ENCODE data around the gene HILPDA.
A peak's percentile ranks its signal among the peaks of the same experiment; 100 is the strongest.
"Not testable (repeated sequence)": the region's sequence is repeated elsewhere in the genome, so short reads cannot be mapped to it uniquely, and the experiment has no call there.

HILPDA gene

GRCh38 chr7:128476402-128477335, 21.0 kb downstream of the HILPDA start, which contains the start of gene METTL2B:
TSS of gene METTL2B (plus strand) at chr7:128476748. CDS start at chr7:128476766, 18 bp downstream.
- peak within 1 kb of the TSS; percentile 98 for H3K27ac Mint-ChIP-seq
- ATAC-seq (peak; percentile 95), DNase-seq (ENCODE audit: low spot score in 2 of 2) (peak; percentile 75 to 95)
- peaks cover 51% of the 10 kb centered on the region for H3K36me3 Mint-ChIP-seq
- H3K4me3 Mint-ChIP-seq = peak within 1 kb of the TSS; percentile 98
- H3K4me1 Mint-ChIP-seq = peaks cover 17% of the 10 kb centered on the region
- H3K9me3 Mint-ChIP-seq = not testable (repeated sequence)

- Mint-ChIP-seq H3K36me3 (peaks cover 57% of the 10 kb centered on the region), H3K27ac (peak overlapping the region; percentile 98), H3K4me3 (peak overlapping the region; percentile 98), H3K4me1 (peaks cover 17% of the 10 kb centered on the region)
- DNase-seq (ENCODE audit: low spot score in 2 of 2); ATAC-seq; H3K9me3 Mint-ChIP-seq: not testable (repeated sequence)
These were observed 21.6 kb downstream of the HILPDA start for GRCh38 chr7:128477336-128477690.

GRCh38 chr7:128479082-128479481, 23.4 kb downstream of the HILPDA start:
- H3K9me3 Mint-ChIP-seq; DNase-seq (ENCODE audit: low spot score in 2 of 2); H3K4me3 Mint-ChIP-seq; ATAC-seq; H3K27ac Mint-ChIP-seq: not testable (repeated sequence)
- Mint-ChIP-seq H3K36me3 (peaks cover 73% of the 10 kb centered on the region), H3K4me1 (peaks cover 17% of the 10 kb centered on the region)

- DNase-seq (ENCODE audit: low spot score in 2 of 2); H3K4me3 Mint-ChIP-seq; ATAC-seq; H3K27ac Mint-ChIP-seq; H3K4me1 Mint-ChIP-seq; H3K9me3 Mint-ChIP-seq: not testable (repeated sequence)
- H3K36me3 Mint-ChIP-seq = peaks cover 95% of the 10 kb centered on the region
These were observed 32.5 kb downstream of the HILPDA start for GRCh38 chr7:128488134-128488533.

GRCh38 chr7:128497405-128497804, 41.7 kb downstream of the HILPDA start:
- no peaks in the 10 kb centered on the region for H3K4me1 Mint-ChIP-seq
- no peak for ATAC-seq

GRCh38 chr7:128505416-128505815, 49.7 kb downstream of the HILPDA start:
- peaks cover 32% of the 10 kb centered on the region for H3K4me1 Mint-ChIP-seq
- not testable (repeated sequence) for H3K9me3 Mint-ChIP-seq; ATAC-seq; DNase-seq (ENCODE audit: low spot score in 2 of 2); H3K27ac Mint-ChIP-seq; H3K4me3 Mint-ChIP-seq
- H3K36me3 Mint-ChIP-seq = peaks cover 56% of the 10 kb centered on the region

More at GRCh38 chr7:128497405-128497804, 41.7 kb downstream of the HILPDA start:
- DNase-seq (ENCODE audit: low spot score in 2 of 2) = no peak
- Mint-ChIP-seq H3K36me3 (peaks cover 99% of the 10 kb centered on the region), H3K9me3 (no peaks in the 10 kb centered on the region), H3K27ac (no peak overlapping the region), H3K4me3 (no peak overlapping the region)

GRCh38 chr7:128506819-128507218, 51.1 kb downstream of the HILPDA start:
- H3K27ac Mint-ChIP-seq = peak overlapping the region; percentile 80

GRCh38 chr7:128507321-128507993, 51.8 kb downstream of the HILPDA start:
- H3K4me3 Mint-ChIP-seq = not testable (repeated sequence)

More at GRCh38 chr7:128506819-128507218, 51.1 kb downstream of the HILPDA start:
- not testable (repeated sequence) for H3K4me3 Mint-ChIP-seq; DNase-seq (ENCODE audit: low spot score in 2 of 2); H3K9me3 Mint-ChIP-seq
- H3K36me3 Mint-ChIP-seq = peaks cover 42% of the 10 kb centered on the region
- peak; percentile 25 for ATAC-seq
- H3K4me1 Mint-ChIP-seq = peaks cover 32% of the 10 kb centered on the region

More at GRCh38 chr7:128507321-128507993, 51.8 kb downstream of the HILPDA start:
- peaks cover 36% of the 10 kb centered on the region for H3K36me3 Mint-ChIP-seq
- not testable (repeated sequence) for H3K9me3 Mint-ChIP-seq; ATAC-seq; DNase-seq (ENCODE audit: low spot score in 2 of 2)
- peak overlapping the region; percentile 80 for H3K27ac Mint-ChIP-seq
- H3K4me1 Mint-ChIP-seq = peaks cover 32% of the 10 kb centered on the region

Measured in stimulated activated effector memory CD8-positive, alpha-beta T cell treated with anti-CD3 and anti-CD28 coated beads, Interleukin-12 subunit alpha, Interleukin-12 subunit beta, amount 100 ng/mL, for 72 hours (primary cell).